ENCODE results near the gene POR.

GRCh38 chr7:75924889-75925288, 9.9 kb downstream of the POR start:
- TF ChIP-seq EZH2 (IDR thresholded peaks at IDR 0.05; ENCODE audit: borderline replicate concordance, low read depth, low read length, poor library complexity, severe bottlenecking) (no peak), CTCF (conservative IDR thresholded peaks at IDR 0.05; ENCODE audit: low read depth, low read length) (no peak)

All from A673 (cell line).